Measurements from ENCODE around the gene OR2C3. TPM values are rescaled to one million over a fixed set of nuclear protein-coding genes. Genes with fewer than 3 reads are reported as not detected.
A peak's percentile ranks its signal among the peaks of the same experiment; 100 is the strongest.

OR2C3 gene
- total and polyA plus RNA-seq, 2 of the 13 experiments (the other 11 are each of a cell fraction or from before 2014, with no cell fraction given) = not detected

DNA sequence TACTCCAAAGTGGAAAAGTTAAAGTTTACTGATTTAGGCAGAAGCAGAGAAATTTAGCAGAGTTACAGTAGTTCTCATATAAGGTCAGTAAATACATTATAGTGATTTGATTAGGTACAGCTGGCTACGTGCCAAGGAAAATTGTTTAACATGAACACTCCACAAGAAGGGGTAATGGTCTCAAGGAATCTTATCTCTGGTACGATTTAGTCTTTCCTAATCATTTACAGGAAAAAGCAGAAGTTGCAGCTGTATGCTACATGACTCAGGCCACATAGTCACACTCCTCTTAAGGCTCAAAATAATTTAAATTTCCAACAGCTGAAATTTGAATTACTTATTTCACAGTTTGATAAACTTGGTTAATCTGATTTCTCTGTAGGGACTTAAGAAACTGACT lies 41.5 kb downstream of the OR2C3 start:
- 2% methylated on average over 2 of the region's 2 CpGs for WGBS (ENCODE audit: low lambda C conversion rate)
- POLR2A ChIA-PET = no interaction called here
- DNase-seq (ENCODE audit: low spot score) (no peak), FAIRE-seq (no peak), ATAC-seq (no peak)
- intact Hi-C loops (cut with micrococcal nuclease; ENCODE audit: unreplicated experiment) (no loop called here), in situ Hi-C loops (cut with HindIII; ENCODE audit: extremely low pct_ligation_motif_present, low pct_unique_long_range_greater_than_20kb) (no loop called here)
- no peak overlapping the region for H3K4me2 ChIP-seq (ENCODE audit: low read depth, low read length)
- H3K9me3 ChIP-seq (ENCODE audit: low read length) = no peaks in the 10 kb centered on the region
- H3K4me1 ChIP-seq (ENCODE audit: insufficient read depth, low read length) = no peaks in the 10 kb centered on the region
- H3K4me3 ChIP-seq (replicated peaks in 1 of 3; ENCODE audit: insufficient read depth in 1 of 3, low read depth in 2 of 3, low read length in 3 of 3) = no peak overlapping the region
- no peaks in the 10 kb centered on the region for H3K79me2 ChIP-seq (ENCODE audit: insufficient read depth, low read length)
- no TSS peak for BruUV-seq (replicated peaks)
- TF ChIP-seq LCORL (IDR thresholded peaks at IDR 0.05) (0 out of 2 replicates have a peak, but pooled peaks have one; percentile 25), LCORL (CRISPR knock-in tag; IDR thresholded peaks at IDR 0.05) (no peak), RFXANK (CRISPR knock-in tag; IDR thresholded peaks at IDR 0.05) (no peak)
- no peaks in the 10 kb centered on the region for H3K36me3 ChIP-seq (replicated peaks in 1 of 2; ENCODE audit: control insufficient read depth in 1 of 2, insufficient read depth in 2 of 2, low read length in 2 of 2)
- H3K27me3 ChIP-seq (ENCODE audit: control insufficient read depth in 1 of 2, insufficient read depth in 2 of 2, low read length in 2 of 2) = peaks cover 0 to 3% of the 10 kb centered on the region in 2 experiments; a peak in 1 of 5 replicates
- CTCF ChIA-PET (ENCODE audit: low intra/inter-chr PET ratio, low total read pairs) = no interaction called here
- no peak overlapping the region for H3K27ac ChIP-seq (ENCODE audit: extremely low read length, insufficient read depth, low read length)
- no peak overlapping the region for H2AFZ ChIP-seq (ENCODE audit: low read length)
- H4K20me1 ChIP-seq (ENCODE audit: insufficient read depth, low read length) = no peaks in the 10 kb centered on the region
- H3K9ac ChIP-seq (ENCODE audit: insufficient read depth, low read depth, low read length) = no peak overlapping the region

DNA sequence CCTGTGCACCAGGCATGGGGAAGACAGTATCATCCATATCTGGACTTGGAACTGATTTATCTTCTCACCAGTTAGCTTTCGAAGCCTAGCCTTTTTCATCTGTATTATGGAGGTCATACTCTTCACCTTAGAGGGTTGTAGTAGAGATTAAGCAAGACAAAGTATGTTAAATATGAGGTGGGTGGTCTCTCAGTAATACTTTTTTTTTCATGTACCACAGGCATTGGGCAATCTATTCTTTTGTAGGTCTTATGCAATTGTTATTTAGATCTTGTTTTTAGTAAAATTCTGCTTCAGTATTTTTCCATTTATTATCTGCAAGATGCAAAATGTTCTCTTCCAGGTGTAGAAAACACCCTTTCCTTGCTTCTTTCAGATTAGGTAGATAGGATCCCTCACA lies 43.1 kb downstream of the OR2C3 start:
- in situ Hi-C loops (cut with HindIII; ENCODE audit: extremely low pct_ligation_motif_present, low pct_unique_long_range_greater_than_20kb) = no loop called here
- DNase-seq (ENCODE audit: low spot score) = no peak
- H3K9ac ChIP-seq (ENCODE audit: insufficient read depth, low read depth, low read length) = no peak overlapping the region
- CTCF ChIA-PET (ENCODE audit: low intra/inter-chr PET ratio, low total read pairs) = no interaction called here
- WGBS (ENCODE audit: low lambda C conversion rate) = 0% methylated on average over 1 of the region's 1 CpG
- H3K27ac ChIP-seq (ENCODE audit: extremely low read length, insufficient read depth, low read length) = no peak overlapping the region
- no peak overlapping the region for H3K4me3 ChIP-seq (replicated peaks in 1 of 3; ENCODE audit: insufficient read depth in 1 of 3, low read depth in 2 of 3, low read length in 3 of 3)
- intact Hi-C loops (cut with micrococcal nuclease; ENCODE audit: unreplicated experiment) = no loop called here
- no peak for ATAC-seq
- no peaks in the 10 kb centered on the region for H3K4me1 ChIP-seq (ENCODE audit: insufficient read depth, low read length)
- FAIRE-seq = no peak
- TF ChIP-seq MZF1 (CRISPR knock-in tag; IDR thresholded peaks at IDR 0.05; ENCODE audit: borderline replicate concordance) (no peak), SMARCE1 (IDR thresholded peaks at IDR 0.05; ENCODE audit: borderline replicate concordance) (no peak), SSRP1 (CRISPR knock-in tag; IDR thresholded peaks at IDR 0.05) (no peak), ZNF256 (CRISPR knock-in tag; conservative IDR thresholded peaks at IDR 0.05) (no peak)
- TF ChIP-seq, protein P1, sequence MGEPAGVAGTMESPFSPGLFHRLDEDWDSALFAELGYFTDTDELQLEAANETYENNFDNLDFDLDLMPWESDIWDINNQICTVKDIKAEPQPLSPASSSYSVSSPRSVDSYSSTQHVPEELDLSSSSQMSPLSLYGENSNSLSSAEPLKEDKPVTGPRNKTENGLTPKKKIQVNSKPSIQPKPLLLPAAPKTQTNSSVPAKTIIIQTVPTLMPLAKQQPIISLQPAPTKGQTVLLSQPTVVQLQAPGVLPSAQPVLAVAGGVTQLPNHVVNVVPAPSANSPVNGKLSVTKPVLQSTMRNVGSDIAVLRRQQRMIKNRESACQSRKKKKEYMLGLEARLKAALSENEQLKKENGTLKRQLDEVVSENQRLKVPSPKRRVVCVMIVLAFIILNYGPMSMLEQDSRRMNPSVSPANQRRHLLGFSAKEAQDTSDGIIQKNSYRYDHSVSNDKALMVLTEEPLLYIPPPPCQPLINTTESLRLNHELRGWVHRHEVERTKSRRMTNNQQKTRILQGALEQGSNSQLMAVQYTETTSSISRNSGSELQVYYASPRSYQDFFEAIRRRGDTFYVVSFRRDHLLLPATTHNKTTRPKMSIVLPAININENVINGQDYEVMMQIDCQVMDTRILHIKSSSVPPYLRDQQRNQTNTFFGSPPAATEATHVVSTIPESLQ (CRISPR knock-in tag; conservative IDR thresholded peaks at IDR 0.05) = no peak
- BruUV-seq (replicated peaks) = no TSS peak
- H3K9me3 ChIP-seq (ENCODE audit: low read length) = no peaks in the 10 kb centered on the region
- H4K20me1 ChIP-seq (ENCODE audit: insufficient read depth, low read length) = no peaks in the 10 kb centered on the region
- no peak overlapping the region for H2AFZ ChIP-seq (ENCODE audit: low read length)
- peaks cover 0 to 3% of the 10 kb centered on the region in 2 experiments; a peak in 1 of 5 replicates for H3K27me3 ChIP-seq (ENCODE audit: control insufficient read depth in 1 of 2, insufficient read depth in 2 of 2, low read length in 2 of 2)
- H3K36me3 ChIP-seq (replicated peaks in 1 of 2; ENCODE audit: control insufficient read depth in 1 of 2, insufficient read depth in 2 of 2, low read length in 2 of 2) = no peaks in the 10 kb centered on the region
- POLR2A ChIA-PET = no interaction called here
- H3K4me2 ChIP-seq (ENCODE audit: low read depth, low read length) = no peak overlapping the region
- no peaks in the 10 kb centered on the region for H3K79me2 ChIP-seq (ENCODE audit: insufficient read depth, low read length)

Data from HepG2 (cell line).